CD14-positive monocyte (primary cell): ENCODE measurements around the gene AASS. TPM values are rescaled to one million over a fixed set of nuclear protein-coding genes. Genes with fewer than 3 reads are reported as not detected.

Experiments used
- DNase-seq, 3 donors: peaks; one replicate each; pipeline ENCODE4 v3.0.0-alpha.2; 2011 to 2022
- H2AFZ ChIP-seq: 2 replicates; pipeline ENCODE4 v1.6.0; 2012; ENCODE audit warnings: mild to moderate bottlenecking, low read depth, low read length, inconsistent platforms; ENCODE audit not compliant: insufficient read depth, poor library complexity, severe bottlenecking
- H3K27ac ChIP-seq, 2 donors: 1 replicate in 1 of 2; 2 replicates in 1 of 2; pipeline ENCODE4 v1.5.1; 2012 to 2013; ENCODE audit warnings: low read length in 2 of 2, control low read depth in 1 of 2, inconsistent platforms in 1 of 2, low read depth in 1 of 2, mild to moderate bottlenecking in 1 of 2
- H3K27me3 ChIP-seq, 2 donors: one replicate each; pipeline versions ENCODE4 v1.6.0 to v1.6.1; 2011 to 2013; ENCODE audit warnings: low read length in 2 of 2; ENCODE audit not compliant: control insufficient read depth in 2 of 2, insufficient read depth in 2 of 2
- H3K36me3 ChIP-seq, 2 donors: replicated peaks in 1 of 2; 1 replicate in 1 of 2; 2 replicates in 1 of 2; pipeline versions ENCODE4 v1.5.1 to v1.6.1; 2012 to 2013; ENCODE audit warnings: low read length in 2 of 2, control low read depth in 1 of 2, inconsistent platforms in 1 of 2, mild to moderate bottlenecking in 1 of 2; ENCODE audit not compliant: insufficient read depth in 2 of 2, control insufficient read depth in 1 of 2
- H3K4me1 ChIP-seq, 2 donors: 1 replicate in 1 of 2; 2 replicates in 1 of 2; pipeline versions ENCODE4 v1.5.1 to v1.6.1; 2012 to 2013; ENCODE audit warnings: low read length in 2 of 2, control low read depth in 1 of 2, inconsistent platforms in 1 of 2, mild to moderate bottlenecking in 1 of 2, moderate library complexity in 1 of 2; ENCODE audit not compliant: insufficient read depth in 2 of 2, control insufficient read depth in 1 of 2
- H3K4me2 ChIP-seq: replicated peaks from 2 replicates; pipeline ENCODE3; 2012; ENCODE audit warnings: low read length, moderate library complexity, mild to moderate bottlenecking; ENCODE audit not compliant: poor library complexity, severe bottlenecking; ENCODE audit errors: extremely low read depth
- H3K4me3 ChIP-seq, 3 experiments: fragments of 200-600 bp in 1 of 3; sonication (generic) in 1 of 3; replicated peaks in 1 of 3; 1 replicate in 2 of 3; 2 replicates in 1 of 3; pipeline ENCODE4 v1.5.1; 2011 to 2013; ENCODE audit warnings: low read length in 3 of 3, mild to moderate bottlenecking in 3 of 3, control low read depth in 2 of 3, low read depth in 2 of 3, inconsistent platforms in 1 of 3, moderate library complexity in 1 of 3
- H3K79me2 ChIP-seq: 2 replicates; pipeline ENCODE4 v1.6.0; 2012; ENCODE audit warnings: mild to moderate bottlenecking, control low read depth, inconsistent platforms, low read length, moderate library complexity; ENCODE audit not compliant: insufficient read depth
- H3K9ac ChIP-seq: 2 replicates; pipeline ENCODE4 v1.6.0; 2017; ENCODE audit warnings: low read length, mild to moderate bottlenecking; ENCODE audit not compliant: insufficient read depth, poor library complexity, severe bottlenecking
- H3K9me3 ChIP-seq, 2 donors: replicated peaks in 1 of 2; 1 replicate in 1 of 2; 2 replicates in 1 of 2; pipeline versions ENCODE4 v1.5.1 to v1.6.1; 2012 to 2013; ENCODE audit warnings: low read length in 2 of 2, control low read depth in 1 of 2; ENCODE audit not compliant: control insufficient read depth in 1 of 2, insufficient read depth in 1 of 2
- H4K20me1 ChIP-seq: 2 replicates; pipeline ENCODE4 v1.6.0; 2012; ENCODE audit warnings: mild to moderate bottlenecking, low read length, control low read depth, moderate library complexity; ENCODE audit not compliant: insufficient read depth
- H3K27ac Mint-ChIP-seq, 7 donors: one replicate each; pipeline ENCODE4 v1.8.0; 2020; ENCODE audit warnings: mild to moderate bottlenecking in 7 of 7, mixed read lengths in 7 of 7, moderate library complexity in 6 of 7, inconsistent platforms in 2 of 7
- H3K27me3 Mint-ChIP-seq, 3 donors: one replicate each; pipeline ENCODE4 v1.8.0; 2021 to 2022; ENCODE audit warnings: low read depth in 3 of 3, mild to moderate bottlenecking in 3 of 3, mixed read lengths in 3 of 3, moderate library complexity in 3 of 3, inconsistent platforms in 1 of 3
- H3K36me3 Mint-ChIP-seq, 2 donors: one replicate each; pipeline ENCODE4 v1.8.0; 2020; ENCODE audit warnings: mixed read lengths in 2 of 2, inconsistent platforms in 1 of 2, mild to moderate bottlenecking in 1 of 2
- H3K4me1 Mint-ChIP-seq: one replicate; pipeline ENCODE4 v1.8.0; 2020; ENCODE audit warnings: mild to moderate bottlenecking, mixed read lengths
- H3K4me3 Mint-ChIP-seq, 2 donors: one replicate each; pipeline ENCODE4 v1.8.0; 2020; ENCODE audit warnings: mild to moderate bottlenecking in 2 of 2, mixed read lengths in 2 of 2, moderate library complexity in 1 of 2
- H3K9me3 Mint-ChIP-seq, 7 donors: one replicate each; pipeline ENCODE4 v1.8.0; 2020 to 2022; ENCODE audit warnings: mixed read lengths in 7 of 7, mild to moderate bottlenecking in 6 of 7, moderate library complexity in 6 of 7, inconsistent platforms in 2 of 7
- WGBS: methylation state at CpG from one replicate; pipeline ENCODE4 v1.1.5; 2013; ENCODE audit warnings: missing lambda C conversion rate; ENCODE audit not compliant: insufficient coverage; 5-methylcytosine and 5-hydroxymethylcytosine counted together
- intact Hi-C, 2 donors: fragments of 100-400 bp; cut with micrococcal nuclease; formaldehyde crosslinking; loops; one replicate each; pipeline versions ENCODE4 v1.15.0 to v1.15.1; 2023
- polyA plus RNA-seq, 3 donors: library from polyadenylated mRNA; depleted of rRNA in 1 of 3; unstranded in 2 of 3; stranded (reverse) in 1 of 3; fragments of 300-500 nt in 2 of 3; fragments of >200 nt in 1 of 3; fragmentation: Illumina TruSeq in 2 of 3; gene quantifications; 1 replicate in 2 of 3; 2 replicates in 1 of 3; pipeline ENCODE4 v1.2.3, GENCODE V29; 2012 to 2021
- TF ChIP-seq, protein P1 (sequence below): fragments of 200-600 bp; IDR thresholded peaks from one replicate; pipeline ENCODE4 v1.8.0; 2022; ENCODE audit warnings: antibody characterized with exemption, mild to moderate bottlenecking

Gene AASS
- polyA plus RNA-seq, 3 donors: 0.22 to 0.33 TPM; not detected in 1

DNA sequence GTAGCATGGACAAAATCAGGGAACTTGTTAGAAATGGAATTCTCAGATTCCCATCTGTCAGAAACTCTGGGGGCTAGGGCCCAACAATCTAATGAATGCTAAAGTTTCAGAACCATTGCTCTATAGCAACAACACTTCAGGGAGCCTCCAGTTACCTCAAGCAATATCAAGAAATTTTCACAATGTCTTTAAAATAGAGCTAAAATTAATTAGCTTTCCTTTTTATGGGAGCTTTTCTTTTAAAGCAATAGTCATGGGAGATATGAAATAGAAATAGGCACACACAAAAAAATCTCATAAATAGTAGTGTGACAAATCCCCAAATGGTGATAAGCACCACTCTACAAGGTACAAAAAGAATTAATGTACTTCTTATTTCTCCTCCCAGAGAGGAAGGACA is 80.9 kb downstream of the AASS start:
- no peaks in the 10 kb centered on the region for H3K36me3 ChIP-seq
- TF ChIP-seq, protein P1, sequence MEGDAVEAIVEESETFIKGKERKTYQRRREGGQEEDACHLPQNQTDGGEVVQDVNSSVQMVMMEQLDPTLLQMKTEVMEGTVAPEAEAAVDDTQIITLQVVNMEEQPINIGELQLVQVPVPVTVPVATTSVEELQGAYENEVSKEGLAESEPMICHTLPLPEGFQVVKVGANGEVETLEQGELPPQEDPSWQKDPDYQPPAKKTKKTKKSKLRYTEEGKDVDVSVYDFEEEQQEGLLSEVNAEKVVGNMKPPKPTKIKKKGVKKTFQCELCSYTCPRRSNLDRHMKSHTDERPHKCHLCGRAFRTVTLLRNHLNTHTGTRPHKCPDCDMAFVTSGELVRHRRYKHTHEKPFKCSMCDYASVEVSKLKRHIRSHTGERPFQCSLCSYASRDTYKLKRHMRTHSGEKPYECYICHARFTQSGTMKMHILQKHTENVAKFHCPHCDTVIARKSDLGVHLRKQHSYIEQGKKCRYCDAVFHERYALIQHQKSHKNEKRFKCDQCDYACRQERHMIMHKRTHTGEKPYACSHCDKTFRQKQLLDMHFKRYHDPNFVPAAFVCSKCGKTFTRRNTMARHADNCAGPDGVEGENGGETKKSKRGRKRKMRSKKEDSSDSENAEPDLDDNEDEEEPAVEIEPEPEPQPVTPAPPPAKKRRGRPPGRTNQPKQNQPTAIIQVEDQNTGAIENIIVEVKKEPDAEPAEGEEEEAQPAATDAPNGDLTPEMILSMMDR: no peak
- H3K27ac Mint-ChIP-seq: no peak overlapping the region
- no peak overlapping the region for H3K9ac ChIP-seq
- H3K4me1 ChIP-seq: no peaks in the 10 kb centered on the region
- no peak for DNase-seq
- H3K27me3 ChIP-seq: no peaks in the 10 kb centered on the region
- H2AFZ ChIP-seq: no peak overlapping the region
- H3K9me3 ChIP-seq: no peaks in the 10 kb centered on the region
- no peaks in the 10 kb centered on the region for H4K20me1 ChIP-seq
- no peaks in the 10 kb centered on the region for H3K4me1 Mint-ChIP-seq
- no peak overlapping the region for H3K4me3 ChIP-seq
- intact Hi-C loops: no loop called here
- H3K36me3 Mint-ChIP-seq: no peaks in the 10 kb centered on the region
- H3K9me3 Mint-ChIP-seq: no peaks in the 10 kb centered on the region
- H3K27ac ChIP-seq: no peak overlapping the region
- peaks cover 0 to 3% (median 1%) of the 10 kb centered on the region in 3 donors for H3K27me3 Mint-ChIP-seq
- no peaks in the 10 kb centered on the region for H3K79me2 ChIP-seq
- no peak overlapping the region for H3K4me2 ChIP-seq
- no peak overlapping the region for H3K4me3 Mint-ChIP-seq

DNA sequence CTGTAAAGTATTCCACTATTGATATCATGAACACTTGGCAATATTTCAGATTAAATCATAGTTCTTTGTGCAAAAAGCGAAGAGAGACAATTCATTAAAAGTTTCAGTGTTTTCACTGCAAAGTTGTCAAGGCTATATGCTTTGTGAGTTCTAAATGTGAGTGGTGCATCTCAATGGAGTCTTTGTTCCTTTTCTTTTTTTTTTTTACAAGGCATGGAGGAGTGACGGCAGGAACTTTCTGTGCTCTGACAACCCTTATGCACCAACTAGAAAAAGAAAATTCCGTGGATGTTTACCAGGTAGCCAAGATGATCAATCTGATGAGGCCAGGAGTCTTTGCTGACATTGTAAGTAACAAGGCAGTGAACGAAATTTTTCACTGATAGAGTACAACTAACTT is 84.5 kb downstream of the AASS start:
- Histone ChIP-seq H3K36me3 (no peaks in the 10 kb centered on the region), H3K4me3 (no peak overlapping the region), H3K9ac (no peak overlapping the region), H3K4me2 (no peak overlapping the region), H4K20me1 (no peaks in the 10 kb centered on the region), H3K79me2 (no peaks in the 10 kb centered on the region), H3K4me1 (no peaks in the 10 kb centered on the region), H3K9me3 (no peaks in the 10 kb centered on the region), H2AFZ (no peak overlapping the region), H3K27ac (no peak overlapping the region), H3K27me3 (no peaks in the 10 kb centered on the region)
- no CpG with 5 or more reads among the region's 4 CpGs for WGBS
- intact Hi-C loops: no loop called here
- Mint-ChIP-seq H3K9me3 (no peaks in the 10 kb centered on the region), H3K36me3 (no peaks in the 10 kb centered on the region), H3K4me1 (no peaks in the 10 kb centered on the region), H3K27me3 (peaks cover 0 to 1% (median 0%) of the 10 kb centered on the region in 3 donors), H3K4me3 (no peak overlapping the region), H3K27ac (no peak overlapping the region)
- TF ChIP-seq, protein P1: no peak
- DNase-seq: no peak
